NCI-H1436 treated with DMSO at 0.1 percent for 48 hours (cell line): ENCODE measurements around the gene B4GALT2.

Experiments
- DNase-seq: peaks from one replicate; lab custom pipeline; 2025; lab: John Stamatoyannopoulos, UW

Gene B4GALT2

GRCh38 chr1:44002606-44003157 is 23.7 kb downstream of the B4GALT2 start:
- DNase-seq = no peak

- DNase-seq = no peak
Observed at GRCh38 chr1:44008259-44008658, 29.2 kb downstream of the B4GALT2 start.

GRCh38 chr1:44010935-44011471 is 32.0 kb downstream of the B4GALT2 start:
- DNase-seq = no peak

GRCh38 chr1:44012404-44012803 is 33.4 kb downstream of the B4GALT2 start:
- no peak for DNase-seq

- no peak for DNase-seq
Observed at GRCh38 chr1:44012941-44013609, 34.1 kb downstream of the B4GALT2 start.

- no peak for DNase-seq
Observed at GRCh38 chr1:44013949-44014348, 34.9 kb downstream of the B4GALT2 start.

- DNase-seq = no peak
Observed at GRCh38 chr1:44014365-44015104, 35.5 kb downstream of the B4GALT2 start.

GRCh38 chr1:44015206-44015605 is 36.2 kb downstream of the B4GALT2 start:
- DNase-seq = no peak

- no peak for DNase-seq
Observed at GRCh38 chr1:44016041-44016889, 37.3 kb downstream of the B4GALT2 start.

GRCh38 chr1:44016890-44017400 is 37.9 kb downstream of the B4GALT2 start:
- DNase-seq = no peak

GRCh38 chr1:44019466-44019948 is 40.5 kb downstream of the B4GALT2 start:
- DNase-seq = no peak

GRCh38 chr1:44020464-44020863 is 41.5 kb downstream of the B4GALT2 start:
- DNase-seq = no peak

GRCh38 chr1:44021156-44021555 is 42.1 kb downstream of the B4GALT2 start:
- no peak for DNase-seq

- no peak for DNase-seq
Observed at GRCh38 chr1:44021581-44022321, 42.7 kb downstream of the B4GALT2 start.

- DNase-seq = no peak
Observed at GRCh38 chr1:44024031-44024902, 45.3 kb downstream of the B4GALT2 start.

- no peak for DNase-seq
Observed at GRCh38 chr1:44024903-44025525, 46.0 kb downstream of the B4GALT2 start.

GRCh38 chr1:44025816-44026215 is 46.8 kb downstream of the B4GALT2 start:
- no peak for DNase-seq

- DNase-seq = no peak
Observed at GRCh38 chr1:44027320-44027719, 48.3 kb downstream of the B4GALT2 start.

- no peak for DNase-seq
Observed at GRCh38 chr1:44029260-44029910, 50.4 kb downstream of the B4GALT2 start.
